H1 (cell line): Measurements from ENCODE around the gene CDC42EP2. TPM values are rescaled to one million over a fixed set of nuclear protein-coding genes. Genes with fewer than 3 reads are reported as not detected.
A peak's percentile ranks its signal among the peaks of the same experiment; 100 is the strongest.

Source experiments
- CTCF ChIA-PET: fragments of 300-600 bp; sonication (Branson Sonifier 250); formaldehyde crosslinking; loops from one replicate; lab custom pipeline; 2021; ENCODE audit not compliant: partially characterized antibody; lab: Charles Lee
- POLR2A ChIA-PET: fragments of 300-600 bp; sonication (Branson Sonifier 250); formaldehyde crosslinking; loops from one replicate; lab custom pipeline; 2021; ENCODE audit warnings: inconsistent platforms; ENCODE audit not compliant: partially characterized antibody; lab: Charles Lee
- DNase-seq, 2 experiments: peaks; one replicate each; pipeline versions ENCODE4 v3.0.0 to v3.0.0-alpha.2; 2010 to 2022; ENCODE audit warnings: low spot score in 2 of 2, low read depth in 1 of 2, mixed read lengths in 1 of 2
- FAIRE-seq: peaks from 2 replicates; lab custom pipeline; 2011; peaks lifted over from hg19 to GRCh38; lab: Jason Lieb, UNC
- H2AFZ ChIP-seq: 2 replicates; pipeline ENCODE4 v1.8.1; 2012; ENCODE audit warnings: low read length, inconsistent platforms
- H2AK5ac ChIP-seq: 2 replicates; pipeline ENCODE4 v1.6.1; 2013; ENCODE audit warnings: low read depth, low read length
- H2BK120ac ChIP-seq: replicated peaks from 2 replicates; pipeline ENCODE3; 2013; ENCODE audit warnings: low read depth, low read length, inconsistent platforms
- H2BK12ac ChIP-seq: 2 replicates; pipeline ENCODE4 v1.6.1; 2013; ENCODE audit warnings: low read depth, low read length
- H2BK15ac ChIP-seq: 2 replicates; pipeline ENCODE4 v1.6.1; 2013; ENCODE audit warnings: low read length
- H2BK20ac ChIP-seq: 2 replicates; pipeline ENCODE4 v1.6.1; 2013; ENCODE audit warnings: low read length
- H2BK5ac ChIP-seq: 2 replicates; pipeline ENCODE4 v1.6.1; 2013; ENCODE audit warnings: low read depth, low read length
- H3K14ac ChIP-seq: 2 replicates; pipeline ENCODE4 v1.6.1; 2013; ENCODE audit warnings: inconsistent platforms; ENCODE audit not compliant: insufficient read length
- H3K18ac ChIP-seq: 2 replicates; pipeline ENCODE4 v1.6.1; 2013; ENCODE audit warnings: low read length; ENCODE audit errors: extremely low read depth
- H3K23ac ChIP-seq: 2 replicates; pipeline ENCODE4 v1.6.1; 2013; ENCODE audit warnings: inconsistent platforms; ENCODE audit not compliant: insufficient read length
- H3K23me2 ChIP-seq: 2 replicates; pipeline ENCODE4 v1.6.1; 2013; ENCODE audit warnings: low read depth, low read length
- H3K27ac ChIP-seq: 2 replicates; pipeline ENCODE4 v1.6.1; 2011; ENCODE audit warnings: low read depth, low read length, inconsistent platforms
- H3K27me3 ChIP-seq, 4 experiments: replicated peaks in 1 of 4; 1 replicate in 1 of 4; 2 replicates in 3 of 4; pipeline versions ENCODE4 v1.6.1 to v1.8.1; 2011 to 2013; ENCODE audit warnings: low read length in 3 of 4, mild to moderate bottlenecking in 3 of 4, inconsistent platforms in 2 of 4, mixed read lengths in 2 of 4, moderate library complexity in 1 of 4; ENCODE audit not compliant: control insufficient read depth in 3 of 4, insufficient read depth in 3 of 4; ENCODE audit errors: extremely low read depth in 1 of 4
- H3K36me3 ChIP-seq, 4 experiments: 2 replicates each; pipeline versions ENCODE4 v1.6.1 to v1.8.1; 2011 to 2013; ENCODE audit warnings: mild to moderate bottlenecking in 4 of 4, low read length in 3 of 4, moderate library complexity in 2 of 4, control low read depth in 1 of 4, inconsistent platforms in 1 of 4; ENCODE audit not compliant: insufficient read depth in 4 of 4, control insufficient read depth in 2 of 4
- H3K4ac ChIP-seq: replicated peaks from 2 replicates; pipeline ENCODE3; 2013; ENCODE audit warnings: low read length, low read depth, mixed read lengths, inconsistent platforms; ENCODE audit not compliant: insufficient read length
- H3K4me1 ChIP-seq, 4 experiments: replicated peaks in 1 of 4; 1 replicate in 1 of 4; 2 replicates in 3 of 4; pipeline versions ENCODE4 v1.6.1 to v1.8.1; 2011 to 2013; ENCODE audit warnings: low read length in 3 of 4, inconsistent platforms in 2 of 4, mixed read lengths in 1 of 4; ENCODE audit not compliant: insufficient read depth in 4 of 4, control insufficient read depth in 3 of 4
- H3K4me2 ChIP-seq, 2 experiments: 2 replicates each; pipeline versions ENCODE4 v1.6.1 to v1.8.1; 2011 to 2013; ENCODE audit warnings: low read depth in 2 of 2, low read length in 2 of 2, control low read depth in 1 of 2, inconsistent platforms in 1 of 2, mild to moderate bottlenecking in 1 of 2; ENCODE audit not compliant: insufficient read depth in 1 of 2
- H3K4me3 ChIP-seq, 4 experiments: fragments of 200-600, 300-600 bp in 1 of 4; sonication (generic), shearing (Covaris generic), sonication (Bioruptor Twin) in 1 of 4; 2 replicates each; pipeline versions ENCODE4 v1.5.1 to v1.8.1; 2011 to 2016; ENCODE audit warnings: low read length in 4 of 4, low read depth in 3 of 4, control low read depth in 2 of 4, inconsistent platforms in 2 of 4, mild to moderate bottlenecking in 2 of 4, mixed read lengths in 1 of 4, moderate library complexity in 1 of 4; ENCODE audit not compliant: insufficient read depth in 2 of 4; ENCODE audit errors: extremely low read depth in 1 of 4
- H3K56ac ChIP-seq: replicated peaks from 2 replicates; pipeline ENCODE3; 2013; ENCODE audit warnings: low read depth, mild to moderate bottlenecking, mixed read lengths, low read length, inconsistent platforms; ENCODE audit not compliant: insufficient read length
- H3K79me1 ChIP-seq: 2 replicates; pipeline ENCODE4 v1.6.1; 2013; ENCODE audit warnings: low read depth, low read length, control low read depth
- H3K79me2 ChIP-seq, 2 experiments: 2 replicates each; pipeline versions ENCODE4 v1.6.1 to v1.8.1; 2012 to 2013; ENCODE audit warnings: low read length in 2 of 2, mild to moderate bottlenecking in 2 of 2, inconsistent platforms in 1 of 2; ENCODE audit not compliant: insufficient read depth in 2 of 2, control insufficient read depth in 1 of 2
- H3K9ac ChIP-seq, 4 experiments: replicated peaks in 1 of 4; 1 replicate in 1 of 4; 2 replicates in 3 of 4; pipeline versions ENCODE4 v1.6.1 to v1.8.1; 2011 to 2013; ENCODE audit warnings: low read depth in 3 of 4, low read length in 3 of 4, control low read depth in 2 of 4, mild to moderate bottlenecking in 2 of 4, moderate library complexity in 2 of 4, inconsistent platforms in 1 of 4; ENCODE audit errors: extremely low read depth in 1 of 4
- H3K9me3 ChIP-seq, 2 experiments: 2 replicates each; pipeline versions ENCODE4 v1.6.1 to v1.8.1; 2012 to 2013; ENCODE audit warnings: mild to moderate bottlenecking in 2 of 2, moderate library complexity in 2 of 2, control low read depth in 1 of 2, inconsistent platforms in 1 of 2, low read depth in 1 of 2, low read length in 1 of 2, mixed read lengths in 1 of 2; ENCODE audit not compliant: insufficient read depth in 2 of 2
- H4K20me1 ChIP-seq, 2 experiments: replicated peaks in 1 of 2; 2 replicates each; pipeline versions ENCODE3 to v1.8.1; 2011 to 2013; ENCODE audit warnings: inconsistent platforms in 2 of 2, low read length in 2 of 2, mild to moderate bottlenecking in 1 of 2; ENCODE audit not compliant: insufficient read depth in 2 of 2, control insufficient read depth in 1 of 2
- H4K5ac ChIP-seq: 2 replicates; pipeline ENCODE4 v1.6.1; 2013; ENCODE audit warnings: low read length, low read depth, mixed read lengths, inconsistent platforms; ENCODE audit not compliant: insufficient read length
- H4K8ac ChIP-seq: 2 replicates; pipeline ENCODE4 v1.8.0; 2013; ENCODE audit warnings: mild to moderate bottlenecking, moderate library complexity, low read length, inconsistent platforms; ENCODE audit not compliant: insufficient read depth; ENCODE audit errors: extremely low read depth
- H4K91ac ChIP-seq: replicated peaks from 2 replicates; pipeline ENCODE3; 2013; ENCODE audit warnings: low read length, mixed read lengths, inconsistent platforms; ENCODE audit not compliant: insufficient read length
- ASH2L ChIP-seq: fragments of 200-600, 300-600 bp; sonication (generic); IDR thresholded peaks from one replicate; pipeline ENCODE4 v1.7.1; 2017; ENCODE audit warnings: low read length
- ATF2 ChIP-seq: IDR thresholded peaks from 2 replicates; pipeline ENCODE4 v1.6.1; 2012; ENCODE audit warnings: low read length, inconsistent platforms
- BACH1 ChIP-seq: IDR thresholded peaks from 2 replicates; pipeline ENCODE4 v1.6.1; 2012; ENCODE audit warnings: low read length, improper control_type of control experiment
- CBX5 ChIP-seq: fragments of 300-800, 300-1000 bp; sonication (generic); IDR thresholded peaks from 2 replicates; pipeline ENCODE4 v1.7.1; 2016; ENCODE audit warnings: antibody characterized with exemption, low read length, low read depth
- CREB1 ChIP-seq: IDR thresholded peaks from 2 replicates; pipeline ENCODE4 v1.6.1; 2012; ENCODE audit warnings: inconsistent platforms
- EGR1 ChIP-seq: IDR thresholded peaks from 2 replicates; pipeline ENCODE4 v1.6.1; 2011; ENCODE audit warnings: low read depth, low read length, borderline replicate concordance
- KDM1A ChIP-seq: fragments of 200-600, 300-600 bp; sonication (generic); IDR thresholded peaks from 2 replicates; pipeline ENCODE4 v1.7.1; 2016; ENCODE audit warnings: mild to moderate bottlenecking, low read length, borderline replicate concordance
- MAX ChIP-seq: IDR thresholded peaks from 2 replicates; pipeline ENCODE4 v1.6.1; 2012; ENCODE audit warnings: inconsistent platforms
- NANOG ChIP-seq: IDR thresholded peaks from 2 replicates; pipeline ENCODE4 v1.6.1; 2011; ENCODE audit warnings: low read length, low read depth, mild to moderate bottlenecking, inconsistent platforms; ENCODE audit not compliant: insufficient read depth, poor library complexity, severe bottlenecking
- PHF8 ChIP-seq: fragments of 200-600 bp; sonication (generic); conservative IDR thresholded peaks from 2 replicates; pipeline ENCODE4 v1.7.1; 2012; ENCODE audit warnings: low read depth, mild to moderate bottlenecking, inconsistent platforms, low read length, moderate library complexity
- POLR2A ChIP-seq, 2 experiments: IDR thresholded peaks; 1 replicate in 1 of 2; 2 replicates in 1 of 2; pipeline ENCODE4 v1.6.1; 2011; ENCODE audit warnings: low read depth in 2 of 2, low read length in 2 of 2, mild to moderate bottlenecking in 2 of 2; ENCODE audit errors: control extremely low read depth in 1 of 2
- RFX5 ChIP-seq: IDR thresholded peaks from 2 replicates; pipeline ENCODE4 v1.6.1; 2011; ENCODE audit warnings: low read depth, low read length, improper control_type of control experiment, borderline replicate concordance
- TEAD4 ChIP-seq: IDR thresholded peaks from 2 replicates; pipeline ENCODE4 v1.6.1; 2012; ENCODE audit warnings: low read depth, low read length, inconsistent platforms, mixed read lengths
- WGBS, 2 experiments: shearing (Covaris generic) in 1 of 2; methylation state at CpG; one replicate each; pipeline versions ENCODE4 v1.1.6 to v1.1.7; 2013 to 2015; ENCODE audit warnings: low lambda C conversion rate in 2 of 2, mixed read lengths in 2 of 2, inconsistent platforms in 1 of 2, low coverage in 1 of 2, missing lambda C conversion rate in 1 of 2; ENCODE audit not compliant: insufficient replicate concordance in 2 of 2, insufficient coverage in 1 of 2, insufficient read length in 1 of 2; ENCODE audit errors: extremely low coverage in 1 of 2, missing lambda C conversion rate in 1 of 2; 5-methylcytosine and 5-hydroxymethylcytosine counted together
- polyA plus RNA-seq, 7 experiments: library from polyadenylated mRNA; depleted of rRNA in 3 of 7; stranded (reverse) in 5 of 7; unstranded in 2 of 7; fragments of >200 nt in 5 of 7; fragments of 200-250 nt in 2 of 7; gene quantifications; 1 replicate in 5 of 7; 2 replicates in 1 of 7; 4 replicates in 1 of 7; pipeline versions ENCODE4 v1.2.1 to v1.2.3, GENCODE V29; 2011 to 2013; ENCODE audit warnings: missing spikeins in 2 of 7, mixed read lengths in 2 of 7
- total RNA-seq: library from RNA; stranded (reverse); fragmentation: NEBNext Ultra II Directional; extraction: Animal tissue kit (Norgen Biotek cat#: 25700); gene quantifications from 2 replicates; pipeline ENCODE4 v1.2.1, GENCODE V29; 2021

The CDC42EP2 gene
- total and polyA plus RNA-seq, 2 of the 8 experiments (the other 6 are each of a cell fraction or from before 2014, with no cell fraction given): 11.8 to 13.3 TPM

GRCh38 chr11:65353376-65353775 lies 38.7 kb downstream of the CDC42EP2 start:
- no peak for FAIRE-seq
- ChIA-PET CTCF (interaction anchor here (0.6 to 3.9 kb wide), 12 partner anchors 9 to 188 kb away, joined by 3 to 24 read pairs (median 3); partner anchors contain the start of gene DPF2), POLR2A (interaction anchor here (0.9 to 3.9 kb wide), 17 partner anchors 8 to 218 kb away, joined by 3 to 20 read pairs (median 4); partner anchors contain the start of genes CAPN1, DPF2, MALAT1 and NEAT1)
- Histone ChIP-seq H2BK5ac (no peak overlapping the region), H4K8ac (no peak overlapping the region), H2AFZ (no peak overlapping the region), H3K9me3 (no peaks in the 10 kb centered on the region), H3K27me3 (peaks cover 7 to 29% (median 19%) of the 10 kb centered on the region in 4 experiments), H4K20me1 (peaks cover 2 to 8% of the 10 kb centered on the region in 2 experiments), H2BK15ac (no peak overlapping the region), H3K14ac (no peak overlapping the region), H3K36me3 (peaks cover 18 to 43% (median 27%) of the 10 kb centered on the region in 4 experiments), H2BK20ac (no peak overlapping the region), H3K23ac (no peak overlapping the region), H4K5ac (no peak overlapping the region), H3K4me3 (peak overlapping the region in 1 of 4 experiments; percentile 73; a peak in 3 of 8 replicates), H2BK120ac (no peak overlapping the region), H4K91ac (no peak overlapping the region), H2BK12ac (no peak overlapping the region), H3K56ac (no peak overlapping the region), H3K79me1 (no peaks in the 10 kb centered on the region), H3K23me2 (peaks cover 9% of the 10 kb centered on the region), H3K18ac (no peak overlapping the region), H3K27ac (no peak overlapping the region), H3K4me2 (peak overlapping the region; percentile 90 to 92), H3K4ac (no peak overlapping the region), H2AK5ac (no peak overlapping the region), H3K79me2 (no peaks in the 10 kb centered on the region), H3K9ac (no peak overlapping the region), H3K4me1 (peaks cover 0 to 10% (median 3%) of the 10 kb centered on the region in 4 experiments; a peak in 5 of 7 replicates)
- no peak for DNase-seq
- 92% methylated on average over 7 of the region's 7 CpGs; no CpG with 5 or more reads in 1 of the 2 experiments for WGBS, 2 experiments
- TF ChIP-seq TEAD4 (no peak), CBX5 (no peak), MAX (no peak), BACH1 (no peak), KDM1A (no peak), RFX5 (no peak), POLR2A (IDR thresholded peaks at IDR 0.05; ENCODE audit: control extremely low read depth in 1 of 2, low read depth in 2 of 2, low read length in 2 of 2) (no peak), NANOG (no peak), ATF2 (no peak), PHF8 (no peak), EGR1 (no peak), ASH2L (no peak), CREB1 (no peak)
